Measurements from ENCODE around the gene DAB1. TPM values are rescaled to one million over a fixed set of nuclear protein-coding genes. Genes with fewer than 3 reads are reported as not detected.

The DAB1 gene
- total and polyA plus RNA-seq, 10 of the 15 experiments (the other 5 are each of a cell fraction or from before 2014, with no cell fraction given): 0.02 to 0.10 (median 0.03) TPM; not detected in 5

- TF ChIP-seq NR2C1 (IDR thresholded peaks at IDR 0.05): no peak
- TF ChIP-seq, protein P1, sequence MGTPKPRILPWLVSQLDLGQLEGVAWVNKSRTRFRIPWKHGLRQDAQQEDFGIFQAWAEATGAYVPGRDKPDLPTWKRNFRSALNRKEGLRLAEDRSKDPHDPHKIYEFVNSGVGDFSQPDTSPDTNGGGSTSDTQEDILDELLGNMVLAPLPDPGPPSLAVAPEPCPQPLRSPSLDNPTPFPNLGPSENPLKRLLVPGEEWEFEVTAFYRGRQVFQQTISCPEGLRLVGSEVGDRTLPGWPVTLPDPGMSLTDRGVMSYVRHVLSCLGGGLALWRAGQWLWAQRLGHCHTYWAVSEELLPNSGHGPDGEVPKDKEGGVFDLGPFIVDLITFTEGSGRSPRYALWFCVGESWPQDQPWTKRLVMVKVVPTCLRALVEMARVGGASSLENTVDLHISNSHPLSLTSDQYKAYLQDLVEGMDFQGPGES (IDR thresholded peaks at IDR 0.05): no peak
These were observed 206.0 kb downstream of the DAB1 start (continued) for GRCh38 chr1:57217905-57218304.

- Histone ChIP-seq H3K4me3 (no peak overlapping the region), H3K9ac (ENCODE audit: control insufficient read depth, insufficient read depth, low read length) (no peak overlapping the region), H3K9me3 (replicated peaks; ENCODE audit: control insufficient read depth, insufficient read depth, low read length) (no peaks in the 10 kb centered on the region), H3K4me1 (ENCODE audit: control insufficient read depth, insufficient read depth, low read length) (no peaks in the 10 kb centered on the region), H3K4me2 (ENCODE audit: control insufficient read depth, insufficient read depth) (no peak overlapping the region), H4K20me1 (ENCODE audit: control insufficient read depth, insufficient read depth) (no peaks in the 10 kb centered on the region), H3K27ac (ENCODE audit: control insufficient read depth, insufficient read depth) (no peak overlapping the region), H3K36me3 (ENCODE audit: control insufficient read depth in 2 of 2, insufficient read depth in 2 of 2, low read length in 1 of 2) (no peaks in the 10 kb centered on the region), H3K27me3 (replicated peaks in 1 of 2; ENCODE audit: control insufficient read depth in 2 of 2, insufficient read depth in 2 of 2, low read length in 1 of 2) (no peaks in the 10 kb centered on the region), H2AFZ (ENCODE audit: control insufficient read depth, low read depth, low read length) (no peak overlapping the region), H3K79me2 (ENCODE audit: control insufficient read depth, insufficient read depth, low read length) (no peaks in the 10 kb centered on the region)
- ChIA-PET RAD21 (ENCODE audit: unreplicated experiment) (no interaction called here), POLR2A (no interaction called here), SMC1A (ENCODE audit: uncharacterized antibody, unreplicated experiment) (no interaction called here), CTCF (no interaction called here)
- DNase-seq (ENCODE audit: low read depth, low spot score) (no peak), ATAC-seq (no peak), FAIRE-seq (no peak)
- no peak for TF ChIP-seq IKZF1 (conservative IDR thresholded peaks at IDR 0.05)
- TF ChIP-seq ATF3 (IDR thresholded peaks at IDR 0.05; ENCODE audit: borderline replicate concordance, extremely low read depth, low read depth, low read length): no peak
- no peak for TF ChIP-seq NRF1 (conservative IDR thresholded peaks at IDR 0.05; ENCODE audit: low read depth, low read length)
- no peak for TF ChIP-seq PAX8 (IDR thresholded peaks at IDR 0.05)
- no peak for TF ChIP-seq FOXK2 (IDR thresholded peaks at IDR 0.05)
- TF ChIP-seq, protein P2, sequence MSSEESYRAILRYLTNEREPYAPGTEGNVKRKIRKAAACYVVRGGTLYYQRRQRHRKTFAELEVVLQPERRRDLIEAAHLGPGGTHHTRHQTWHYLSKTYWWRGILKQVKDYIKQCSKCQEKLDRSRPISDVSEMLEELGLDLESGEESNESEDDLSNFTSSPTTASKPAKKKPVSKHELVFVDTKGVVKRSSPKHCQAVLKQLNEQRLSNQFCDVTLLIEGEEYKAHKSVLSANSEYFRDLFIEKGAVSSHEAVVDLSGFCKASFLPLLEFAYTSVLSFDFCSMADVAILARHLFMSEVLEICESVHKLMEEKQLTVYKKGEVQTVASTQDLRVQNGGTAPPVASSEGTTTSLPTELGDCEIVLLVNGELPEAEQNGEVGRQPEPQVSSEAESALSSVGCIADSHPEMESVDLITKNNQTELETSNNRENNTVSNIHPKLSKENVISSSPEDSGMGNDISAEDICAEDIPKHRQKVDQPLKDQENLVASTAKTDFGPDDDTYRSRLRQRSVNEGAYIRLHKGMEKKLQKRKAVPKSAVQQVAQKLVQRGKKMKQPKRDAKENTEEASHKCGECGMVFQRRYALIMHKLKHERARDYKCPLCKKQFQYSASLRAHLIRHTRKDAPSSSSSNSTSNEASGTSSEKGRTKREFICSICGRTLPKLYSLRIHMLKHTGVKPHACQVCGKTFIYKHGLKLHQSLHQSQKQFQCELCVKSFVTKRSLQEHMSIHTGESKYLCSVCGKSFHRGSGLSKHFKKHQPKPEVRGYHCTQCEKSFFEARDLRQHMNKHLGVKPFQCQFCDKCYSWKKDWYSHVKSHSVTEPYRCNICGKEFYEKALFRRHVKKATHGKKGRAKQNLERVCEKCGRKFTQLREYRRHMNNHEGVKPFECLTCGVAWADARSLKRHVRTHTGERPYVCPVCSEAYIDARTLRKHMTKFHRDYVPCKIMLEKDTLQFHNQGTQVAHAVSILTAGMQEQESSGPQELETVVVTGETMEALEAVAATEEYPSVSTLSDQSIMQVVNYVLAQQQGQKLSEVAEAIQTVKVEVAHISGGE (CRISPR knock-in tag; IDR thresholded peaks at IDR 0.05): no peak
- no peak for TF ChIP-seq MYC (IDR thresholded peaks at IDR 0.05; ENCODE audit: insufficient read depth, insufficient read length, insufficient replicate concordance, low read length, severe bottlenecking)
- no peak for TF ChIP-seq CREB1 (IDR thresholded peaks at IDR 0.05; ENCODE audit: low read depth)
- no peak for TF ChIP-seq RFX5 (IDR thresholded peaks at IDR 0.05; ENCODE audit: low read depth, low read length)
- no peak for TF ChIP-seq CHD4 (IDR thresholded peaks at IDR 0.05)
- TF ChIP-seq, protein P3, sequence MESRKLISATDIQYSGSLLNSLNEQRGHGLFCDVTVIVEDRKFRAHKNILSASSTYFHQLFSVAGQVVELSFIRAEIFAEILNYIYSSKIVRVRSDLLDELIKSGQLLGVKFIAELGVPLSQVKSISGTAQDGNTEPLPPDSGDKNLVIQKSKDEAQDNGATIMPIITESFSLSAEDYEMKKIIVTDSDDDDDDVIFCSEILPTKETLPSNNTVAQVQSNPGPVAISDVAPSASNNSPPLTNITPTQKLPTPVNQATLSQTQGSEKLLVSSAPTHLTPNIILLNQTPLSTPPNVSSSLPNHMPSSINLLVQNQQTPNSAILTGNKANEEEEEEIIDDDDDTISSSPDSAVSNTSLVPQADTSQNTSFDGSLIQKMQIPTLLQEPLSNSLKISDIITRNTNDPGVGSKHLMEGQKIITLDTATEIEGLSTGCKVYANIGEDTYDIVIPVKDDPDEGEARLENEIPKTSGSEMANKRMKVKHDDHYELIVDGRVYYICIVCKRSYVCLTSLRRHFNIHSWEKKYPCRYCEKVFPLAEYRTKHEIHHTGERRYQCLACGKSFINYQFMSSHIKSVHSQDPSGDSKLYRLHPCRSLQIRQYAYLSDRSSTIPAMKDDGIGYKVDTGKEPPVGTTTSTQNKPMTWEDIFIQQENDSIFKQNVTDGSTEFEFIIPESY (IDR thresholded peaks at IDR 0.05): no peak
- no peak for TF ChIP-seq CREM (IDR thresholded peaks at IDR 0.05; ENCODE audit: low read depth)
- 66% methylated on average over 5 of the region's 5 CpGs for WGBS (ENCODE audit: insufficient coverage, insufficient replicate concordance, low lambda C conversion rate, missing lambda C conversion rate)
- in situ Hi-C loops (cut with MboI): no loop called here
- intact Hi-C loops (cut with micrococcal nuclease; ENCODE audit: unreplicated experiment): no loop called here
- BruUV-seq (replicated peaks): no TSS peak
These were observed 208.8 kb downstream of the DAB1 start for GRCh38 chr1:57214951-57215575.
